ENCODE results near the gene TSPY2.
"Not testable (repeated sequence)": the region's sequence is repeated elsewhere in the genome, so short reads cannot be mapped to it uniquely, and the experiment has no call there.

TSPY2 gene

GRCh38 chrY:6245923-6246322 lies at the start of gene TSPY2:
Gene TSPY2, plus strand, starts transcription at chrY:6246223. Its CDS starts 46 bp downstream, at chrY:6246269.
- not testable (repeated sequence) for H3K4me1 ChIP-seq (ENCODE audit: insufficient read depth, low read length); H3K9ac ChIP-seq (ENCODE audit: low read depth, low read length); H3K4me2 ChIP-seq (ENCODE audit: insufficient read depth, low read length); H3K36me3 ChIP-seq (ENCODE audit: insufficient read depth, low read length); H4K20me1 ChIP-seq (ENCODE audit: insufficient read depth, low read length); H2AFZ ChIP-seq (ENCODE audit: low read depth, low read length); H3K27me3 ChIP-seq (ENCODE audit: insufficient read depth, low read length, poor library complexity); H3K9me3 ChIP-seq (ENCODE audit: insufficient read depth, low read length, severe bottlenecking); DNase-seq; H3K79me2 ChIP-seq (ENCODE audit: insufficient read depth, low read length); H3K27ac ChIP-seq (ENCODE audit: low read length); ATAC-seq (ENCODE audit: insufficient read depth, low read depth); H3K4me3 ChIP-seq (ENCODE audit: low read depth in 1 of 2, low read length in 2 of 2)

GRCh38 chrY:6209565-6209964 lies 36.5 kb upstream of the TSPY2 start:
- H3K36me3 ChIP-seq (ENCODE audit: insufficient read depth, low read length); ATAC-seq (ENCODE audit: insufficient read depth, low read depth); H3K4me1 ChIP-seq (ENCODE audit: insufficient read depth, low read length); H3K27ac ChIP-seq (ENCODE audit: low read length); H4K20me1 ChIP-seq (ENCODE audit: insufficient read depth, low read length); H3K4me2 ChIP-seq (ENCODE audit: insufficient read depth, low read length); DNase-seq; H3K9ac ChIP-seq (ENCODE audit: low read depth, low read length); H3K4me3 ChIP-seq (ENCODE audit: low read depth in 1 of 2, low read length in 2 of 2); H2AFZ ChIP-seq (ENCODE audit: low read depth, low read length); H3K27me3 ChIP-seq (ENCODE audit: insufficient read depth, low read length, poor library complexity); H3K79me2 ChIP-seq (ENCODE audit: insufficient read depth, low read length); H3K9me3 ChIP-seq (ENCODE audit: insufficient read depth, low read length, severe bottlenecking): not testable (repeated sequence)

DNA sequence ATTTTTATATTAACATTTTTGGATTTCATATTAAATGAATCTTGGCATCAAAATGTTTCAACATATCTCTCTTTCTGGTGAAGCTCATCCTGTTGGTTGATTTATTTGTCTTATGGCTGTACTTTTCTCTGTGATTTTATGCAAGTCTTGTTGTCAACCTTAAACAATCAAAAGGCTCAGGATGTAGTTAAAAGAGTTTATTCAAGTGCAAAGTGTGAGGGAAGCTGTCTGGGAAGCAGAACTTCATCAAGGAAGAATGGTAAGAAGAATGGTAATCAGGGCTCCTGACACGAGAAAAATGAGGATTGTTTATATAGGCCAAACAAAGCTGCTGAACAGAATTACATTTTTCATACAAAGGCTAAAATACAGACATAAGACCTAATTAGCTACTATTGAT lies 29.0 kb upstream of the TSPY2 start:
- not testable (repeated sequence) for ATAC-seq (ENCODE audit: insufficient read depth, low read depth); H3K4me3 ChIP-seq (ENCODE audit: low read depth in 1 of 2, low read length in 2 of 2); H3K9ac ChIP-seq (ENCODE audit: low read depth, low read length); H3K27me3 ChIP-seq (ENCODE audit: insufficient read depth, low read length, poor library complexity); H3K4me1 ChIP-seq (ENCODE audit: insufficient read depth, low read length); H3K27ac ChIP-seq (ENCODE audit: low read length); DNase-seq; H3K36me3 ChIP-seq (ENCODE audit: insufficient read depth, low read length); H2AFZ ChIP-seq (ENCODE audit: low read depth, low read length); H4K20me1 ChIP-seq (ENCODE audit: insufficient read depth, low read length); H3K4me2 ChIP-seq (ENCODE audit: insufficient read depth, low read length); H3K9me3 ChIP-seq (ENCODE audit: insufficient read depth, low read length, severe bottlenecking); H3K79me2 ChIP-seq (ENCODE audit: insufficient read depth, low read length)

DNA sequence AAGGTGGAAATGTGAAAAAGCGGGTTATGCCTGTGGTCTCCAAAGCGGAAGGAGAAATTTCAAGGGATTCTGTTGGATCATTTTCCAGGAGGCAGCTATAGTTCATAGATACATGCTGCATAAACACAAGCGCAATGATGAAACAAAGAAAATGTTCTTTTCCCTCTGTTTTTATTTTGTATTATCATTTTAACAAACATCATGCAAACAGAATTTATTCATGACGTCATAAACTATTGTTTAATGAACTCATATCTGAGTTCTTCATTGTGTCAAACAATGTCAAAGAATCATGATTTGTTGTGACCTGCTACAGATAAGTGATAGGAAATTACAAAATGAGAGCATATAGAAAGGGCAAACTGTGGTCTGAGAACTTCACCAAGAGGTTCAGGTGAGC lies 23.8 kb downstream of the TSPY2 start:
- not testable (repeated sequence) for H3K36me3 ChIP-seq (ENCODE audit: insufficient read depth, low read length); H4K20me1 ChIP-seq (ENCODE audit: insufficient read depth, low read length); ATAC-seq (ENCODE audit: insufficient read depth, low read depth)

More for the DNA sequence above, 23.8 kb downstream of the TSPY2 start:
- H3K27me3 ChIP-seq (ENCODE audit: insufficient read depth, low read length, poor library complexity); H3K9me3 ChIP-seq (ENCODE audit: insufficient read depth, low read length, severe bottlenecking); DNase-seq; H3K4me2 ChIP-seq (ENCODE audit: insufficient read depth, low read length); H2AFZ ChIP-seq (ENCODE audit: low read depth, low read length); H3K27ac ChIP-seq (ENCODE audit: low read length); H3K79me2 ChIP-seq (ENCODE audit: insufficient read depth, low read length); H3K4me1 ChIP-seq (ENCODE audit: insufficient read depth, low read length); H3K4me3 ChIP-seq (ENCODE audit: low read depth in 1 of 2, low read length in 2 of 2); H3K9ac ChIP-seq (ENCODE audit: low read depth, low read length): not testable (repeated sequence)

Measured in DND-41 (cell line).